Measurements from ENCODE around the gene TNS1.

- TF ChIP-seq, protein P1, sequence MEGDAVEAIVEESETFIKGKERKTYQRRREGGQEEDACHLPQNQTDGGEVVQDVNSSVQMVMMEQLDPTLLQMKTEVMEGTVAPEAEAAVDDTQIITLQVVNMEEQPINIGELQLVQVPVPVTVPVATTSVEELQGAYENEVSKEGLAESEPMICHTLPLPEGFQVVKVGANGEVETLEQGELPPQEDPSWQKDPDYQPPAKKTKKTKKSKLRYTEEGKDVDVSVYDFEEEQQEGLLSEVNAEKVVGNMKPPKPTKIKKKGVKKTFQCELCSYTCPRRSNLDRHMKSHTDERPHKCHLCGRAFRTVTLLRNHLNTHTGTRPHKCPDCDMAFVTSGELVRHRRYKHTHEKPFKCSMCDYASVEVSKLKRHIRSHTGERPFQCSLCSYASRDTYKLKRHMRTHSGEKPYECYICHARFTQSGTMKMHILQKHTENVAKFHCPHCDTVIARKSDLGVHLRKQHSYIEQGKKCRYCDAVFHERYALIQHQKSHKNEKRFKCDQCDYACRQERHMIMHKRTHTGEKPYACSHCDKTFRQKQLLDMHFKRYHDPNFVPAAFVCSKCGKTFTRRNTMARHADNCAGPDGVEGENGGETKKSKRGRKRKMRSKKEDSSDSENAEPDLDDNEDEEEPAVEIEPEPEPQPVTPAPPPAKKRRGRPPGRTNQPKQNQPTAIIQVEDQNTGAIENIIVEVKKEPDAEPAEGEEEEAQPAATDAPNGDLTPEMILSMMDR (IDR thresholded peaks at IDR 0.05; ENCODE audit: poor library complexity): no peak
- TF ChIP-seq EZH2 (IDR thresholded peaks at IDR 0.05; ENCODE audit: borderline replicate concordance): no peak
These were observed 124.9 kb downstream of the TNS1 start for GRCh38 chr2:217877866-217878265.

Measured in hepatocyte (in vitro differentiated cells).